K562 (cell line): ENCODE measurements around the gene HAND2. TPM values are rescaled to one million over a fixed set of nuclear protein-coding genes. Genes with fewer than 3 reads are reported as not detected.

ENCODE experiments used
- ATAC-seq: fragments of 200-7000 bp; cut with Tn5 transposase; 3 replicates; pipeline ENCODE4 v1.9.1; 2020; ENCODE audit warnings: moderate library complexity
- BruUV-seq: library from RNA; stranded (reverse); fragments of 400-500 nt; replicated peaks from 2 replicates; lab custom pipeline; 2021; lab: Mats Ljungman, UMichigan
- CTCF ChIA-PET: fragments of 300-600 bp; formaldehyde crosslinking; extraction: SDS; loops from one replicate; lab custom pipeline; 2021; ENCODE audit warnings: low intra/inter-chr PET ratio; lab: Yijun Ruan, JAX
- POLR2A ChIA-PET: fragments of 300-600, 350-650 bp; sonication (Branson Sonifier 250); formaldehyde crosslinking; extraction: SDS; loops from one replicate; lab custom pipeline; 2021; ENCODE audit warnings: antibody characterized with exemption, inconsistent platforms; lab: Yijun Ruan, JAX
- DNase-seq, 4 experiments: peaks; one replicate each; pipeline versions ENCODE4 v3.0.0 to v3.0.0-alpha.2; 2011 to 2018; ENCODE audit warnings: low spot score in 3 of 4, mixed read lengths in 3 of 4; ENCODE audit errors: extremely low read depth in 1 of 4
- FAIRE-seq: peaks from 2 replicates; lab custom pipeline; 2011; peaks lifted over from hg19 to GRCh38; lab: Jason Lieb, UNC
- H2AFZ ChIP-seq: 2 replicates; pipeline ENCODE4 v1.6.0; 2011; ENCODE audit warnings: low read depth, low read length, control low read depth, inconsistent platforms
- H3K27ac ChIP-seq: fragments of 200-600 bp; 3 replicates; pipeline ENCODE4 v1.8.0; 2011; ENCODE audit warnings: low read depth, mild to moderate bottlenecking, control low read depth, inconsistent platforms, low read length, moderate library complexity, mixed read lengths; ENCODE audit errors: extremely low read depth
- H3K27me3 ChIP-seq, 2 experiments: fragments of 300-600 bp in 1 of 2; 2 replicates in 1 of 2; 3 replicates in 1 of 2; pipeline versions ENCODE4 v1.6.0 to v1.8.0; 2011; ENCODE audit warnings: inconsistent platforms in 2 of 2, low read length in 2 of 2, mild to moderate bottlenecking in 1 of 2, mixed read lengths in 1 of 2, moderate library complexity in 1 of 2; ENCODE audit not compliant: control insufficient read depth in 2 of 2, insufficient read depth in 2 of 2
- H3K36me3 ChIP-seq: fragments of 300-600 bp; 3 replicates; pipeline ENCODE4 v1.8.0; 2011; ENCODE audit warnings: mild to moderate bottlenecking, low read length, inconsistent platforms; ENCODE audit not compliant: control insufficient read depth, insufficient read depth
- H3K4me1 ChIP-seq, 2 experiments: fragments of 200-600 bp in 1 of 2; replicated peaks in 1 of 2; 2 replicates in 1 of 2; 3 replicates in 1 of 2; pipeline versions ENCODE4 v1.5.1 to v1.8.0; 2011; ENCODE audit warnings: inconsistent platforms in 2 of 2, low read length in 2 of 2, mild to moderate bottlenecking in 1 of 2, mixed read lengths in 1 of 2, moderate library complexity in 1 of 2; ENCODE audit not compliant: control insufficient read depth in 2 of 2, insufficient read depth in 2 of 2
- H3K4me2 ChIP-seq: 2 replicates; pipeline ENCODE4 v1.6.1; 2011; ENCODE audit warnings: low read length, control low read depth, inconsistent platforms, mixed read lengths; ENCODE audit not compliant: insufficient read depth
- H3K4me3 ChIP-seq: fragments of 200-600 bp; sonication (generic), shearing (Covaris generic); 2 replicates; pipeline ENCODE4 v1.5.1; 2016; ENCODE audit warnings: control low read depth, inconsistent platforms
- H3K79me2 ChIP-seq: fragments of 200-600 bp; 3 replicates; pipeline ENCODE4 v1.8.0; 2011; ENCODE audit warnings: low read length, inconsistent platforms; ENCODE audit not compliant: control insufficient read depth, insufficient read depth
- H3K9ac ChIP-seq, 2 experiments: 2 replicates each; pipeline versions ENCODE4 v1.6.0 to v1.6.1; 2011; ENCODE audit warnings: low read depth in 2 of 2, low read length in 2 of 2, control low read depth in 1 of 2, inconsistent platforms in 1 of 2, mild to moderate bottlenecking in 1 of 2, mixed read lengths in 1 of 2; ENCODE audit not compliant: insufficient read depth in 1 of 2
- H3K9me1 ChIP-seq: one replicate; pipeline ENCODE4 v1.6.0; 2011; ENCODE audit warnings: inconsistent platforms, mild to moderate bottlenecking, low read length, moderate library complexity; ENCODE audit not compliant: control insufficient read depth, insufficient read depth
- H3K9me3 ChIP-seq: replicated peaks from 2 replicates; pipeline ENCODE4 v1.5.1; 2011; ENCODE audit warnings: low read depth, low read length, inconsistent platforms; ENCODE audit not compliant: control insufficient read depth, insufficient read depth
- H4K20me1 ChIP-seq: replicated peaks from 2 replicates; pipeline ENCODE4 v1.6.1; 2011; ENCODE audit warnings: low read length, inconsistent platforms, mixed read lengths; ENCODE audit not compliant: control insufficient read depth, insufficient read depth
- ATF7 ChIP-seq: fragments of 450-650 bp; IDR thresholded peaks from 2 replicates; pipeline ENCODE4 v1.7.1; 2014; ENCODE audit warnings: mild to moderate bottlenecking, moderate library complexity
- CBX5 ChIP-seq: IDR thresholded peaks from 2 replicates; pipeline ENCODE4 v1.6.1; 2014; ENCODE audit warnings: low read depth, borderline replicate concordance
- CEBPB ChIP-seq: fragments of 450-650 bp; IDR thresholded peaks from 2 replicates; pipeline ENCODE4 v1.6.1; 2016; ENCODE audit warnings: missing genetic modification characterization, missing compliant biosample characterization
- CHD1 ChIP-seq: fragments of 200-600 bp; sonication (generic); IDR thresholded peaks from one replicate; pipeline ENCODE4 v1.6.1; 2012; ENCODE audit warnings: mild to moderate bottlenecking, moderate library complexity, low read length, inconsistent platforms
- FIP1L1 ChIP-seq: fragments of 200-400 bp; formaldehyde crosslinking; IDR thresholded peaks from 2 replicates; pipeline ENCODE4 v1.6.1; 2018; ENCODE audit warnings: mild to moderate bottlenecking, low read depth, low read length; ENCODE audit not compliant: poor library complexity, severe bottlenecking
- KDM2B ChIP-seq: fragments of 250-450 bp; sonication (Bioruptor Pico); IDR thresholded peaks from 2 replicates; pipeline ENCODE4 v1.8.0; 2021; ENCODE audit warnings: mild to moderate bottlenecking, moderate library complexity
- MYC ChIP-seq, 2 experiments: fragments of 250-450 bp in 1 of 2; sonication (Bioruptor Pico) in 1 of 2; IDR thresholded peaks; 2 replicates each; pipeline versions ENCODE4 v1.5.1 to v1.6.1; 2012 to 2021; ENCODE audit warnings: low read depth in 2 of 2, borderline replicate concordance in 1 of 2, improper control_type of control experiment in 1 of 2, low read length in 1 of 2, mild to moderate bottlenecking in 1 of 2, moderate library complexity in 1 of 2
- NFE2L1 ChIP-seq: fragments of 450-650 bp; IDR thresholded peaks from 2 replicates; pipeline ENCODE4 v1.6.1; 2016; ENCODE audit warnings: missing genetic modification characterization, low read depth, mild to moderate bottlenecking, missing compliant biosample characterization, moderate library complexity, borderline replicate concordance
- TARDBP ChIP-seq: fragments of 450-650 bp; IDR thresholded peaks from 2 replicates; pipeline ENCODE4 v1.6.1; 2016
- YBX1 ChIP-seq: fragments of 450-650 bp; IDR thresholded peaks from 2 replicates; pipeline ENCODE4 v1.7.1; 2016; ENCODE audit warnings: mild to moderate bottlenecking
- ZBTB1 ChIP-seq: sonication (generic); formaldehyde crosslinking; IDR thresholded peaks from 2 replicates; pipeline ENCODE4 v1.8.1; 2023; ENCODE audit warnings: missing genetic modification reagents, low read depth, mild to moderate bottlenecking, borderline replicate concordance
- ZFX ChIP-seq: sonication (generic); formaldehyde crosslinking; IDR thresholded peaks from 2 replicates; pipeline ENCODE4 v1.8.0; 2022; ENCODE audit warnings: mild to moderate bottlenecking, missing genetic modification reagents, moderate library complexity
- ZNF184 ChIP-seq: sonication (generic); formaldehyde crosslinking; IDR thresholded peaks from 2 replicates; pipeline ENCODE4 v1.5.0; 2020; ENCODE audit warnings: missing genetic modification reagents
- WGBS: fragments of 100-300 bp; shearing (Covaris generic); methylation state at CpG from one replicate; pipeline ENCODE4 v1.1.6; 2016; ENCODE audit warnings: low coverage, mixed read lengths; ENCODE audit not compliant: insufficient coverage; ENCODE audit errors: missing lambda C conversion rate; 5-methylcytosine and 5-hydroxymethylcytosine counted together
- in situ Hi-C: fragments of 300-500 bp; cut with MboI; formaldehyde crosslinking; loops from 4 replicates; pipeline ENCODE4 v1.15.0; 2018; ENCODE audit warnings: inconsistent platforms, mixed read lengths
- intact Hi-C: fragments of 100-400 bp; cut with micrococcal nuclease; formaldehyde crosslinking; loops from 2 replicates; pipeline ENCODE4 v1.14.2; 2022
- polyA plus RNA-seq, 8 experiments: library from polyadenylated mRNA; depleted of rRNA in 4 of 8; stranded (reverse) in 5 of 8; unstranded in 3 of 8; fragments of >200 nt; fragmentation: Nextera tagmentation in 2 of 8; fragmentation: Illumina TruSeq in 1 of 8; extraction: Ambion mirVana in 2 of 8; extraction: Trizol in 1 of 8; gene quantifications; 2 replicates each; pipeline versions ENCODE4 v1.2.1 to v1.2.3, GENCODE V29; 2011 to 2014; ENCODE audit warnings: inconsistent platforms in 1 of 8, missing spikeins in 1 of 8
- total RNA-seq, 7 experiments: library from RNA; depleted of rRNA in 6 of 7; stranded (reverse); fragments of >200 nt in 6 of 7; fragmentation: Illumina TruSeq in 2 of 7; extraction: Trizol in 2 of 7; gene quantifications; 2 replicates each; pipeline versions ENCODE4 v1.2.1 to v1.2.3, GENCODE V29; 2011 to 2021; ENCODE audit warnings: low replicate concordance in 1 of 7
- TF ChIP-seq, protein P1 (sequence below): fragments of 250-450 bp; sonication (Bioruptor Pico); IDR thresholded peaks from 2 replicates; pipeline ENCODE4 v1.8.0; 2021; ENCODE audit warnings: mild to moderate bottlenecking, moderate library complexity
- TF ChIP-seq, protein P2 (sequence below), 2 experiments: fragments of 200-800 bp in 1 of 2; sonication (Bioruptor generic) in 1 of 2; sonication (generic) in 1 of 2; formaldehyde crosslinking in 1 of 2; IDR thresholded peaks in 1 of 2; conservative IDR thresholded peaks in 1 of 2; 2 replicates each; pipeline versions ENCODE4 v1.5.0 to v1.6.1; 2016 to 2020; ENCODE audit warnings: missing compliant biosample characterization in 1 of 2, missing genetic modification characterization in 1 of 2, missing genetic modification reagents in 1 of 2

HAND2 gene
- total and polyA plus RNA-seq, 9 of the 15 experiments (the other 6 are each of a cell fraction or from before 2014, with no cell fraction given): 1.7 to 12.8 (median 4.9) TPM

DNA sequence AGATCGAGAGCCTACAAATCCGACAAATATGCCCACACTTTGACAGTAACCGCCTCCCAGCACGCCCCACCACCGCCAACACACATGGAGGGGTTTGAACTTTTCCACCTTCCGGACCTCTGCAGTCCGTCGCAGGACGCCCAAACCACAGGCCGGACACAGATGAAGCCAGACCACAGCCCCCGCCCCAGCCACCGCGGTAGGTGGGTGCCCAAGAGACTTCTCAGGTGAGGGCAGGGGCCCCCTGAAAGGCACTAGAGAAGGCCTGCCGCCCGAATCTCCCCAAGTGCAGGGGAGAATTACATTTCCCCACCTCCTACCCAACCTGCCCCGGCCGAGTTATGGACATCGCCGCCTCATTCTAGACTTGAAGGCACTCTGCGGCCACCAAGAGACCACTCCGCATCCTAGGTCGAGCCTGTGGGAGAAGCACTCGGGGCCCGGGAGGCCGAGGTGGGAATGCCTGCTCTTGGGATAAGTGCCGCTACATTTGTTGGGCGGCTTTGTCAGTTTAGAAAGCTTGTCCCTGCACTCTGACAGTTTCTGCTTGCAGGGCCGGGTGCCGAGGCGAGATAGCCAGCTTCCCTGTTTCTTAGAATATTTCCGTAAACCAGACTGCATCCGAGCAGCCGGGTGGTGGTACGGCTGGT, 21.5 kb downstream of the HAND2 start:
- H3K4me2 ChIP-seq: no peak overlapping the region
- H3K9me3 ChIP-seq: no peaks in the 10 kb centered on the region; the same call in 1 of the 2 replicates
- no peak overlapping the region for H3K9ac ChIP-seq
- H2AFZ ChIP-seq: no peak overlapping the region
- 66% methylated on average over 20 of the region's 34 CpGs for WGBS
- CTCF ChIA-PET: no interaction called here
- no peaks in the 10 kb centered on the region for H3K79me2 ChIP-seq
- BruUV-seq: no TSS peak
- no peaks in the 10 kb centered on the region; a peak in 1 of 5 replicates for H3K27me3 ChIP-seq
- no peaks in the 10 kb centered on the region for H3K9me1 ChIP-seq
- peaks cover 0 to 7% of the 10 kb centered on the region in 2 experiments; a peak in 1 of 5 replicates for H3K4me1 ChIP-seq
- no peak for DNase-seq
- POLR2A ChIA-PET: no interaction called here
- in situ Hi-C loops: loop anchor here (25.0 kb wide), 1 partner anchor 479 kb away; no protein-coding TSS in a partner anchor
- H3K27ac ChIP-seq: no peak overlapping the region
- intact Hi-C loops: loop anchor here (10.0 kb wide), 1 partner anchor 316 kb away; no protein-coding TSS in a partner anchor
- TF ChIP-seq CHD1 (no peak), CBX5 (no peak), KDM2B (CRISPR knock-in tag) (no peak), ZBTB1 (CRISPR knock-in tag) (no peak), TARDBP (no peak), FIP1L1 (no peak), ATF7 (no peak), CEBPB (no peak), MYC (IDR thresholded peaks at IDR 0.05; ENCODE audit: low read depth, low read length) (no peak), MYC (CRISPR knock-in tag; IDR thresholded peaks at IDR 0.05; ENCODE audit: borderline replicate concordance, low read depth) (no peak), YBX1 (no peak), NFE2L1 (tag) (no peak), ZNF184 (CRISPR knock-in tag) (no peak), ZFX (CRISPR knock-in tag) (no peak)
- TF ChIP-seq, protein P1, sequence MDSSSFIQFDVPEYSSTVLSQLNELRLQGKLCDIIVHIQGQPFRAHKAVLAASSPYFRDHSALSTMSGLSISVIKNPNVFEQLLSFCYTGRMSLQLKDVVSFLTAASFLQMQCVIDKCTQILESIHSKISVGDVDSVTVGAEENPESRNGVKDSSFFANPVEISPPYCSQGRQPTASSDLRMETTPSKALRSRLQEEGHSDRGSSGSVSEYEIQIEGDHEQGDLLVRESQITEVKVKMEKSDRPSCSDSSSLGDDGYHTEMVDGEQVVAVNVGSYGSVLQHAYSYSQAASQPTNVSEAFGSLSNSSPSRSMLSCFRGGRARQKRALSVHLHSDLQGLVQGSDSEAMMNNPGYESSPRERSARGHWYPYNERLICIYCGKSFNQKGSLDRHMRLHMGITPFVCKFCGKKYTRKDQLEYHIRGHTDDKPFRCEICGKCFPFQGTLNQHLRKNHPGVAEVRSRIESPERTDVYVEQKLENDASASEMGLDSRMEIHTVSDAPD: no peak
- TF ChIP-seq, protein P2, sequence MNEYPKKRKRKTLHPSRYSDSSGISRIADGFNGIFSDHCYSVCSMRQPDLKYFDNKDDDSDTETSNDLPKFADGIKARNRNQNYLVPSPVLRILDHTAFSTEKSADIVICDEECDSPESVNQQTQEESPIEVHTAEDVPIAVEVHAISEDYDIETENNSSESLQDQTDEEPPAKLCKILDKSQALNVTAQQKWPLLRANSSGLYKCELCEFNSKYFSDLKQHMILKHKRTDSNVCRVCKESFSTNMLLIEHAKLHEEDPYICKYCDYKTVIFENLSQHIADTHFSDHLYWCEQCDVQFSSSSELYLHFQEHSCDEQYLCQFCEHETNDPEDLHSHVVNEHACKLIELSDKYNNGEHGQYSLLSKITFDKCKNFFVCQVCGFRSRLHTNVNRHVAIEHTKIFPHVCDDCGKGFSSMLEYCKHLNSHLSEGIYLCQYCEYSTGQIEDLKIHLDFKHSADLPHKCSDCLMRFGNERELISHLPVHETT (CRISPR knock-in tag; conservative IDR thresholded peaks at IDR 0.05 in 1 of 2, IDR thresholded peaks at IDR 0.05 in 1 of 2): no peak
- TF ChIP-seq, all 486 proteins: peak for 0
- ATAC-seq: no peak
- no peak overlapping the region for H3K4me3 ChIP-seq
- FAIRE-seq: no peak
- H3K36me3 ChIP-seq: no peaks in the 10 kb centered on the region
- H4K20me1 ChIP-seq: no peaks in the 10 kb centered on the region
